ENCODE results near the gene FASLG.

FASLG gene

GRCh38 chr1:172630868-172631267 is 28.0 kb upstream of the FASLG start:
- peaks cover 58% of the 10 kb centered on the region for H3K4me1 Mint-ChIP-seq
- H3K9me3 Mint-ChIP-seq, result no peaks in the 10 kb centered on the region
- H3K36me3 Mint-ChIP-seq (ENCODE audit: low read depth), result no peaks in the 10 kb centered on the region
- ATAC-seq (no peak), DNase-seq (no peak)
- no peaks in the 10 kb centered on the region for H3K27me3 Mint-ChIP-seq
- no peak overlapping the region for H3K4me3 Mint-ChIP-seq
- H3K27ac Mint-ChIP-seq, result peak overlapping the region; percentile 62

DNA sequence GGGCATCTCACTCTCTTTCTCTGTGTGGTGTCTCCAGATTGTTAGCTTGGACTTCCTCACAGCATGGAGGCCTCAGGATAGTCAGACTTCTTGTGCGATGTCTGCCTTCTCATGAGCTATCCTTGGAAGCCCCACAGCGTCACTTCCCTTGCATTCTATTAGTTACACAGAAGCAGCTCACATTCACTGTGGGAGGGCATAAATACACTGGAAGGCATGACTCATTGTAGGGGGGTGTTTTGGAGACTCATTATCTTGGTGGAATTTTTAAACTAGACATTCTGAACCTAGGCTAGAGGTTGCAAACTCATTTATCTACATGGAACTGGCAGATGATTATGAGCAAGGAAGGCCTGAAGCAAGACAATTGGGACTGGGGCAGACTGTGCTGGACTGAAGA is 21.4 kb upstream of the FASLG start:
- ATAC-seq (peak; percentile 54), DNase-seq (peak; percentile 49)
- peaks cover 69% of the 10 kb centered on the region for H3K4me1 Mint-ChIP-seq
- H3K27me3 Mint-ChIP-seq, result no peaks in the 10 kb centered on the region
- peak overlapping the region; percentile 9 for H3K4me3 Mint-ChIP-seq
- peaks cover 17% of the 10 kb centered on the region for H3K9me3 Mint-ChIP-seq
- H3K27ac Mint-ChIP-seq, result peak overlapping the region; percentile 100
- H3K36me3 Mint-ChIP-seq (ENCODE audit: low read depth), result peaks cover 8% of the 10 kb centered on the region

DNA sequence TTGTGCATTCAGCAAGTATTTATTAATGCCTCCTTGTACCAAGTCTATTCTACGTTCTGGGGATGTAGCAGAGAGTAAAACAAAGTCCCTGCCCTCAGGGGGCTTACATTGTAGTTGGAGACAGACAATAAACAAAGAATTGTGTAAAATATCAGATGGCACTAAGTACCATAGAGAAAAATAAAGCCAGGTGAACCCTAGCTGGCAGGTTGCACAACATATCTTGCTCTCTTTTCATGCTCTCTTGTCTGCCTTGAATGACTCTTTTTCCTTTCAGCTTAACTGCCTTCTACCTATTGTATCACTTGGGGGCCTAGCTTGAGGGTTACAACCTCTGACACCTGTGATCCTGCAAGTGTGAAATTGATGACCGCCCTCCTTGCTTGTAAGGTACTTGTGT is 20.7 kb upstream of the FASLG start:
- Mint-ChIP-seq H3K4me1 (peaks cover 72% of the 10 kb centered on the region), H3K36me3 (ENCODE audit: low read depth) (peaks cover 8% of the 10 kb centered on the region), H3K4me3 (peak overlapping the region; percentile 73), H3K9me3 (peaks cover 17% of the 10 kb centered on the region), H3K27me3 (no peaks in the 10 kb centered on the region), H3K27ac (peak overlapping the region; percentile 100)
- DNase-seq (no peak), ATAC-seq (peak; percentile 4)

DNA sequence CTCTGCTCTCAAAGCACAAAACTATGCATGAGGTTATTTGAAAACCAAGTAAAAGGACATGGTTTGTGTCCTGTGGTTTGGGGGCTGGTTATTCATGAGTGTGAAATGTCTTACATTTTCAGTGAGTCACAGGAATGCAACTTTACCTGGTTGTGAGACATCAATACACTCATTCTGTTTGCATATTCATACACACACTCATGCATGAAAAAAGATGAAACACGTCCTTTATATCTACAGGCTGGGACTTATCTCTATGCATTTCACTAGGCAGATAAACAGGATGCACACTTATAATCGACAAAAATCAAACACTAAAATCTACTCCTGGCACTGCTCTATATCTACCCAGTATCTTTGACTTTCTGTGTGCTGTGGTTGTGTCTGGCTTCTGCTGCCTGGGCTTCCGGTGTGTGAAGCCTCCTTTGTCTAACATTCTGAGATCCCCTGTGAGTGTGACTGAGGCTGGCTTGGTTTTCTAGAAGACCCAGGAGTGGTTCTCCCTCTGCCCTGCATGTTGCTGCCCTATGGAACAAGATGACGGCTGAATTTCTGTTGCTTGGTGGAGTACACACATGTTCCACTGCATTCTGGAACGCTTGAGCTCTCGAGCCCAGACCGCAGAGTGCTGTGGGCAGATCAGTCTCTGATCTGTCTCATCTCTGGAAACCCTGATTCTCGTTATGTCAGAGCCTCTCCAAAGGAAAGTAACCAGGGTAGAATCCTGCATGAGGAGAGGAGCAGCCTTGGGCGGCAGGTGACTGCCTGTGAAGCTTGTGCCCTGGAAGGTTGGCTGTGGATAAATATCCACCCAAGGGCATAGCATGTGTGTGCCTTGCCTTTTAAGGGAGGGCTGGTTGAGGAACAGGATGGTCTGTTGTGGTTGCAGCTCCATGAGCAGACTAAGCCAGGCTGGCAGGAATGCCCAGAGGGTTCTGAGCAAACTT is 19.7 kb upstream of the FASLG start:
- peak; percentile 85 for ATAC-seq
- peak; percentile 75 for DNase-seq
- Mint-ChIP-seq H3K4me1 (peaks cover 79% of the 10 kb centered on the region), H3K4me3 (peak overlapping the region; percentile 73), H3K27me3 (no peaks in the 10 kb centered on the region), H3K9me3 (peaks cover 17% of the 10 kb centered on the region), H3K27ac (peak overlapping the region; percentile 100), H3K36me3 (ENCODE audit: low read depth) (peaks cover 8% of the 10 kb centered on the region)

DNA sequence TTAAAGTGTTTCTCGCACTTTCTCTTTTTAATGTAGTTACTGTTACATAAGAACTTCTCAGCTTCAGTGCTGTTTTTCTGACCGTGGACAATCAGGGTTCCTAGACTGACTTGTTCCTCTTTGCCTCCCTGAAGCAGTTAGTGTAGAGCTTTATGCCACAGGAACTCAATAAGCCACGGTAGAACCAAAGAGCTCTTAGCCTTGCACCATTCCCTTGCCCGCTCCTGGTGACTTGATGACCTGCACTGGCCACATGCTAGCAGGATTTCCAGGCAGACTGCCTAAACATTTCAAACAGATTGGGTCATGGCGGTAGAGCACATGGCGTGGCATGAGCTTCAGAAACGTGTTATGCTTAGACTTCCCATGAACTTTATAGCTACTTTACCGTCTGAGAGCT is 18.8 kb upstream of the FASLG start:
- peak overlapping the region; percentile 100 for H3K27ac Mint-ChIP-seq
- ATAC-seq, result no peak
- peaks cover 8% of the 10 kb centered on the region for H3K36me3 Mint-ChIP-seq (ENCODE audit: low read depth)
- DNase-seq, result no peak
- peaks cover 88% of the 10 kb centered on the region for H3K4me1 Mint-ChIP-seq
- H3K4me3 Mint-ChIP-seq, result peak overlapping the region; percentile 73
- H3K9me3 Mint-ChIP-seq, result peaks cover 17% of the 10 kb centered on the region
- H3K27me3 Mint-ChIP-seq, result no peaks in the 10 kb centered on the region

DNA sequence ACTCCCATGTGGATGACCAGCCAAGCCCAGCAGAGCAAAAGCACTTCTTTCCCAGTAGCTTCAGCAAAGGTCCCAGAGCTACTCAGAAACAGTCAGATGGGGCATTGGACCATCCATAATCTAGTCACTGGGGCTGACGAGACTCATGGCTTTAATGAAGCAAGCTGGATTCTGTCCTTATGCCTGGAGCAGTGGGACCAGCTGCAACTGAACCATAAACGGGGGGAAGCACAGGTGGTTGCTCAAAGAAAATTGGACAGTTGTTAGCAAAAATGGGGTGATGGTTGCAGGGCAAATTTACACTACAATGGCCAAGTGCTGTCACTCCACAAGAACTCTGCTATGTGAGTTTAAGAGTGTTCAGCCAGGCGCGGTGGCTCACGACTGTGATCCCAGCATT is 17.4 kb upstream of the FASLG start:
- H3K27me3 Mint-ChIP-seq, result no peaks in the 10 kb centered on the region
- no peak for DNase-seq
- ATAC-seq, result no peak
- H3K36me3 Mint-ChIP-seq (ENCODE audit: low read depth), result peaks cover 8% of the 10 kb centered on the region
- no peak overlapping the region for H3K4me3 Mint-ChIP-seq
- H3K9me3 Mint-ChIP-seq, result peaks cover 14% of the 10 kb centered on the region
- H3K27ac Mint-ChIP-seq, result peak overlapping the region; percentile 100
- peaks cover 100% of the 10 kb centered on the region for H3K4me1 Mint-ChIP-seq

DNA sequence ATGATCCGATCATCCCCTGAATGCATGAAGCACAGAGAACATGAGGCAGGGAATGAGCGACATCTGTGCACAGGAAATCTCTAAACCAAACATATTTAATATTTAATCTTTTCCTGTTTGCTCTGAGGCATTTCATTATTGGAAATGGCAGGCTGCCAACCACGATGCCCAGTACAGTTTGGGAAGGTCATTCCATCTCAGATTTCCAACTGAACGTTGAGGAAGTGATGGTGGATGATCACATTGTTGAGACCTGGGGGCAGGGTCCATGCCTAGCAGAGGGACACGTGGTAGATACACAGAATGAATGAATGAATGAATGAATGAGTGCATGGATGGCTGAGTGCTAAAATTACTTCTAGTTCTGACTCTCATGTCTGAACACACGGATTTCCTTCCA is 15.9 kb upstream of the FASLG start:
- no peaks in the 10 kb centered on the region for H3K27me3 Mint-ChIP-seq
- DNase-seq (no peak), ATAC-seq (no peak)
- H3K27ac Mint-ChIP-seq, result peak overlapping the region; percentile 100
- H3K9me3 Mint-ChIP-seq, result peaks cover 4% of the 10 kb centered on the region
- no peaks in the 10 kb centered on the region for H3K36me3 Mint-ChIP-seq (ENCODE audit: low read depth)
- H3K4me1 Mint-ChIP-seq, result peaks cover 100% of the 10 kb centered on the region
- H3K4me3 Mint-ChIP-seq, result no peak overlapping the region

DNA sequence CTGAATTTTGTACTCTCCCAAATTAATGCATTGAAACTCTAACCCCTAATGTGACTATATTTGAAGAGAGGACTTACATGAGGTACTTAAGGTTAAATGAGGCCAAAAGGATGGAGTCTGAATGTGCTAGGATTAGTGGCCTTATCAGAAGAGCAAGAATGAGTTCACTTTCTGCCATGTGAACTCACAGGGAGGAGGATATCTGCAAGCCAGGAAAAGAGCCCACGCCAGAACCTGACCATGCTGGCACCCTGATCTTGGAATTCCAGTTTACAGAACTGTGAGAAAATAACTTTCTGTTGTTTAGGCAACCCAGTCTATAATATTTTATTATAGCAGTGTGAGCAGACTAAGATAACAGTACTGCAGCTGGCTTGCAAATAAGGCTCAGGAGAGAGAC is 12.2 kb upstream of the FASLG start:
- DNase-seq (no peak), ATAC-seq (no peak)
- no peaks in the 10 kb centered on the region for H3K9me3 Mint-ChIP-seq
- H3K4me3 Mint-ChIP-seq, result peak overlapping the region; percentile 4
- peak overlapping the region; percentile 75 for H3K27ac Mint-ChIP-seq
- H3K36me3 Mint-ChIP-seq (ENCODE audit: low read depth), result peaks cover 5% of the 10 kb centered on the region
- H3K27me3 Mint-ChIP-seq, result peaks cover 5% of the 10 kb centered on the region
- H3K4me1 Mint-ChIP-seq, result peaks cover 74% of the 10 kb centered on the region

GRCh38 chr1:172647110-172647564 is 11.8 kb upstream of the FASLG start:
- ATAC-seq (peak; percentile 86), DNase-seq (peak; percentile 67)
- Mint-ChIP-seq H3K9me3 (no peaks in the 10 kb centered on the region), H3K36me3 (ENCODE audit: low read depth) (peaks cover 5% of the 10 kb centered on the region), H3K27ac (peak overlapping the region; percentile 75), H3K4me3 (peak overlapping the region; percentile 33), H3K27me3 (peaks cover 5% of the 10 kb centered on the region), H3K4me1 (peaks cover 69% of the 10 kb centered on the region)

DNA sequence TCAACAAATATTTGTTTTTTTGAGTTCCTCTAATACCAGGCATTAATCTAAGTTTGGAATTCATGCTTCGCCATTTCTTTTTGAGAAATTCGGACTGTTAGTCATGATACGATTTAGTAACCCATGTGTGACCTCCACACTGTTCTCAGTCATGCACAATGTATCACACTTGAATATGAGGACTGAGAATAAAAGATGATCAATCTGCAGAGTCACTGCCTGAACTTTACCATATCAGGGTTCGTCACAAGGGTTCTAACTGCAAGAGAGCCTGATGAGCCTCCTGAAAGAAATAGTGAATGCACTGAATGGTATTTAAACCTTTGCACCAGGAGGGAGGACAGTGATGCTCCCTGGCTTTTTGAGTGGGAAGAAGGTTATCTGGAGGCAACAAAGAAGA is 10.9 kb upstream of the FASLG start:
- peak; percentile 34 for ATAC-seq
- H3K27ac Mint-ChIP-seq, result peak overlapping the region; percentile 75
- H3K4me3 Mint-ChIP-seq, result no peak overlapping the region
- H3K27me3 Mint-ChIP-seq, result peaks cover 6% of the 10 kb centered on the region
- DNase-seq, result no peak
- peaks cover 61% of the 10 kb centered on the region for H3K4me1 Mint-ChIP-seq
- H3K9me3 Mint-ChIP-seq, result no peaks in the 10 kb centered on the region
- H3K36me3 Mint-ChIP-seq (ENCODE audit: low read depth), result peaks cover 5% of the 10 kb centered on the region

DNA sequence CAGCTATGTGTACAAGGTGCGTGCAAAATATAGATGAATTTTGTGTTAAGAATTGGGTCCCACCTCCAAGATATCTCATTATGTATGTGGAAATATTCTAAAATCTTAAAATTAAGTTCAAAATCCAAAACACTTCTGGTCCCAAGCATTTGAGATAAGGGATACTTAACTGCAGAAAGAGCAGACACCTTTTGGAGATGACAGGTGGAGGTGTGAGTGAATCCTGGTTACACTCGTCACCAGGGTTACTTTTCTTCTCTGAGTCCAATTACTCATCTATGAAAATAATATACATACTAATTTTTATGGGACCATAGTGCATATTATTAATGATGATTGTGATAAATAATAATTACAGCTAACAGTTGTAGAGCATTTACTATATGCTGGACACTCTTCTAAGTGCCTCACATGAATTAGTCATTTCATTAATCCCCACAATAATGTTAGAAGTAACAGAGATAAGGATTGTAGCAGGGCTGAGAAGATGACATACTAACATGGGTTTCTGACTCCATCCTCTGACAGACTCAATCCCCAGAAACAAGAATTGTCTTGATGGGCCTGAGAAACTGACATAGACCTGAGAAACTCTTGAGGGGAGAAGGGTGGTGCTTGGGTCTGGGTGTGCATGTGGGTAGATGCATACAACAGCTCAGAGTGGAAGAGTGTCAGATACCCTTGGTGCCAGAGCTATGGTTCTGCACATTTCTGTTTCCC is 8.3 kb upstream of the FASLG start:
- no peak for DNase-seq
- H3K9me3 Mint-ChIP-seq, result no peaks in the 10 kb centered on the region
- ATAC-seq, result no peak
- no peak overlapping the region for H3K4me3 Mint-ChIP-seq
- H3K27ac Mint-ChIP-seq, result no peak overlapping the region
- peaks cover 59% of the 10 kb centered on the region for H3K4me1 Mint-ChIP-seq
- H3K27me3 Mint-ChIP-seq, result peaks cover 6% of the 10 kb centered on the region
- peaks cover 5% of the 10 kb centered on the region for H3K36me3 Mint-ChIP-seq (ENCODE audit: low read depth)

GRCh38 chr1:172653015-172653709 is 5.7 kb upstream of the FASLG start:
- peaks cover 35% of the 10 kb centered on the region for H3K4me1 Mint-ChIP-seq
- no peak overlapping the region for H3K27ac Mint-ChIP-seq
- DNase-seq (no peak), ATAC-seq (no peak)
- peaks cover 4% of the 10 kb centered on the region for H3K36me3 Mint-ChIP-seq (ENCODE audit: low read depth)
- no peak overlapping the region for H3K4me3 Mint-ChIP-seq
- peaks cover 6% of the 10 kb centered on the region for H3K27me3 Mint-ChIP-seq
- no peaks in the 10 kb centered on the region for H3K9me3 Mint-ChIP-seq

DNA sequence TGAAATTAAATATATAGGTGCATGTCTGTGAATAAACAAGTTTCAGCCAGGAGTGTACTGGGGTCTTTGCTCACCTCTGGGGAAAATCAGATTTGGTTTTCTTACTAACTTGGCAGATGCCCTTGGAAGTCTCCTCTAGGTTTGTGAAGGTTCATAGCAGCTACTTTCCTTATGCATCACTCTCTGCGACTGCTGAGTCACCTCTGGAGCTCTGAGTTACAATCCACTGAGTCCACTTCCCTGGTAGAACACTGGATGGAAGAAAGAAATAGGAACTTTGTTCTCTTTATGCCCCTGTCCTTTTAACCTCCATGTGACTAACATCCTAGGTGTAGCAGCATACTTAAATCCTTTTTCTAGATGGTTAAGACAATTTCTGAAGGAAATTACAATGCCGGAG is 4.4 kb upstream of the FASLG start:
- ATAC-seq (peak; percentile 24), DNase-seq (no peak)
- Mint-ChIP-seq H3K4me3 (no peak overlapping the region), H3K27ac (no peak overlapping the region), H3K9me3 (no peaks in the 10 kb centered on the region), H3K4me1 (peaks cover 38% of the 10 kb centered on the region), H3K27me3 (peaks cover 2% of the 10 kb centered on the region), H3K36me3 (ENCODE audit: low read depth) (peaks cover 8% of the 10 kb centered on the region)

DNA sequence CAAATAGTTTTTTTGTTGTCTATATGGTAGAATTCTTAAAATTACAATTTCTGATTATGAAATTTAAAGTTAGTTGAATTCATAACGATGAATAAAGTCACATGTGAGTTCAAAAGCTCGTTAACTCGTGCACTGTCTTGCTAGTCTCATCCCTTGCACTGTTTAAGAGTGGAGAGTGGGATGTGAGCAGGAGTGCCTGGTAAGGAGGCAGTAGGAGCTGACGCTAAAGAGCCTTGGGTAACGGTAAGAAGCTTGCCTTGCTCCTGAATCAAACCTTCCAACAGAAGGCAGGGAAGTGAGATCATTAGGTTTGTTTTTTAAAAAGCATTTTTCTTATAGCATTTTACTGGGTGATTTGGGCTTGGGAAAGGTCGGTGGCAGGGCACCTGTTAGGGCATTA is 2.3 kb upstream of the FASLG start:
- Mint-ChIP-seq H3K27me3 (peaks cover 2% of the 10 kb centered on the region), H3K9me3 (no peaks in the 10 kb centered on the region), H3K36me3 (ENCODE audit: low read depth) (peaks cover 27% of the 10 kb centered on the region), H3K4me1 (peaks cover 54% of the 10 kb centered on the region), H3K4me3 (no peak overlapping the region), H3K27ac (no peak overlapping the region)
- no peak for ATAC-seq
- no peak for DNase-seq

All from activated naive CD8-positive, alpha-beta T cell treated with anti-CD3 and anti-CD28 coated beads, Interleukin-2, amount 50 U/mL, for 24 hours (primary cell).